SKM-1 treated with dmso at 0.1 percent for 144 hours (cell line): ENCODE measurements around the gene INPP5F.

Experiments
- DNase-seq: peaks from one replicate; lab custom pipeline; 2025; ENCODE audit not compliant: unreplicated experiment; lab: John Stamatoyannopoulos, UW

The INPP5F gene

GRCh38 chr10:119807960-119808697, 82.3 kb downstream of the INPP5F start:
- peak; percentile 23 for DNase-seq

GRCh38 chr10:119811122-119811521, 85.3 kb downstream of the INPP5F start:
- no peak for DNase-seq

- DNase-seq, result no peak
These were observed 86.8 kb downstream of the INPP5F start for GRCh38 chr10:119812684-119813083.

DNA sequence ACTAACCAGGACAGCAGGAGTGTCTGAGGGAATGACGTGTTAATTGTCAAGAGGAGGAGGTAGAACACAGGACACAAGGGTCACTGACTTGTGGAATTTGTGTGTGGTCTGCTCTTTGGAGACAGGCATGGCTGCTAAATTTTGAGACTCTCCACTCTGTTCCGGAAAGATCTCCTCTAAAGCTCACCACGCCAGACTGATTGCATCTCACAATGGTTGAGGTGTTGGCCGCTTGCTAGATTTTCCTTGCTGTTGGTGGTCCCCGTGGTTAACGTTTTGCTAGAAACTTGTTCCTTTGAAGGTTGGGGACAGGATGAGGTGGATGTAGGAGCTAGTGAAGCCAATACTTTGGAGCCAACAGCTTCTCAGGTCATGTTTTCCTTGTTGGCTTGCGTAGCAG, 89.8 kb downstream of the INPP5F start:
- DNase-seq, result no peak

DNA sequence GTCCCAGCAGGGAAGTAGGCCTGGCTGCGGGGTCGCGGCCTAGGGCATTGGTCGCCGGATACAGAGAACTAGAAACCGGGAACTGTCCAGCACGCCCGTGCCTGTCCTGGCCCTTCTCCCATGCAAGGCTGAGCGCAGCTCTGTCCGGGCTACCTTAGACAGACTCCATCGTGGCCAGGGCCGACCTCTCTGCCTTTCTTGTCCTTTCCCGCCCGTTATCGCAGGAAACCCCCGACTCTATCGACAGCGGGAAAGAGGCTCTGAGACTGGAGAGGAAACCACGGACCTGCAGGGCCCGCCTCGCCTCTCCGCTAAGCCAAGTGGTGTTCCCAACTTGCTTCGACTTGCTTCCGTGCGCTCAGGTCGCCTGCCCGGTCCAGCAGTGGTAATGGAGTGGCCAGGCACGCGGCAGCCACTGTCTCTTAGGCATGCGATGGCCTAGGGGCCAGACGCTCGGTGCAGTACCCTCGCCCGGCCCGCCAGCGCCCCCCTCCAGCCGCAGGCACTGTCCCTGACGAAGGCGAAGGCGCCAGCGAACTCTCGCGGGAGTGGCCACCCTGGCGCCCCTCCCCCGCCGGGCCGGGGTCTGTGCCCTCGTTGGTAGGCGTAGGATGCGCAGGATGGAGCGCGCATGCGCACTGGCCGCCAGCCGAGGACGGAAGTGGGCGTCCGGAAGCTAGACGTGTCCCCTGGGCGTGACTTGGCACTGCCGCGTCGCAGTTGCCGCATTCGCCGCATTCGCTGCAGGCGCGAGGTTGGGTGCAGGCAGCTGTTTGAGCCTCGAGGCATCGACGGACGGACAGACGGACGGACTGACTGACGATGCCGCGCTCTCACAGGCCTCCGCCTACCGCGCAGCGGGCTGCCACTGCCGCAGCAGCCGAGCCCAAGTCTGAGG, 92.4 kb downstream of the INPP5F start:
- DNase-seq, result no peak

DNA sequence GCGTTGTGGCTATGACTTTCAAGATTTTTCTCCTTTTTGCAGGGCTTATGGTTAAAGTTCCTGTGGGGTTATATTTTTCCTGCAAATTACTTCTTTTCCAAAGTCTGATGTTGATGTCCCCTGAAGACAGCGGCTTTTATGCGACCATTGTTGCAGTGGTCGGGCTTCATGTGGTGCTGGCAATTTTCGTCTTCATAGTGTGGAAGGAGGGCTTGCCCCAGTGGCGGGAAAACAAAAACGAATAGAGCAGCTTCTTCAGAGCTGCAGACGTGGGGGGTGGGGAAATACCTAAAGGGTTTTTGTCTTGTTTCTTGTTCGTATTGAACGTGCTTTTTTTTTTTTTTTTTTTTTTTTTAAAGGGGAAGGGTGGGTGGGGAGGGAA, 93.0 kb downstream of the INPP5F start:
- no peak for DNase-seq

DNA sequence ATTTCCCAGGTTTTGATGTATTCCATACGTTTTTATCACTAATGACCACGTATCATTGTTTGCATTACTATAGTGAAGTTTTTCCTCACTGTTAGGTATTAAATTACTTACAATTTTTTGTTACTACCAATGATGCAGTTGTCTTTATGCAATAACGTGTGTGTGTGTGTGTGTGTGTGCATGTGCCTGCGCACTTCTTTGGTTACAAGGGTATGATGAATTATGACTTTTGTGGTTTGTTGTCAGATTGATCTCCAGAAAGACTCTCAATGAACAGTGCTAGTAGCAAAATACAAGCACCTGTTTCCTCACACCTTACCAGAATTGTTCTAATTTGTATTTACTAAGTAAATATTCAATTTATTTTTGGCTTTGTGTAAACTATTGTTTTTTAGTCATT, 95.3 kb downstream of the INPP5F start:
- DNase-seq, result no peak

DNA sequence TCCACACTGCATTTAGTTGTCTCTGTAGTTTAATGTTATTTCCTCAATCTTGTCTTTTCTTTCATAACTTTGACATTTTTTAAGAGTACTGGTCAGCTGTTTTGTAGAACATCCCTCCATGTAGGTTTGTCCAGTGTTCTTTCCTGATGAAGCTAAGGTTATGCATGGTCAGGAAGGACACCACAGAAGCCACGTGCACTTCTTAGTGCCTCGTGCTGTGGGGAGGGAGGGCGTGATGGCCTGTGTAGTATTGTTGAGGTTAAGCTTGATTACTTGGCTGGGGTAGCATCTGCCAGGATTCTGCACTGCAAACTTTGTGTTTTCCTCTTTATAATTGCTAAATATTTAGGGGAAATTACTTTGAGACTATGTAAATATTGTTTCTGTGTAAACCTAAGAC, 98.4 kb downstream of the INPP5F start:
- no peak for DNase-seq

- no peak for DNase-seq
These were observed 100.9 kb downstream of the INPP5F start for GRCh38 chr10:119826771-119827170.

- no peak for DNase-seq
These were observed 101.6 kb downstream of the INPP5F start for GRCh38 chr10:119827430-119827829.

DNA sequence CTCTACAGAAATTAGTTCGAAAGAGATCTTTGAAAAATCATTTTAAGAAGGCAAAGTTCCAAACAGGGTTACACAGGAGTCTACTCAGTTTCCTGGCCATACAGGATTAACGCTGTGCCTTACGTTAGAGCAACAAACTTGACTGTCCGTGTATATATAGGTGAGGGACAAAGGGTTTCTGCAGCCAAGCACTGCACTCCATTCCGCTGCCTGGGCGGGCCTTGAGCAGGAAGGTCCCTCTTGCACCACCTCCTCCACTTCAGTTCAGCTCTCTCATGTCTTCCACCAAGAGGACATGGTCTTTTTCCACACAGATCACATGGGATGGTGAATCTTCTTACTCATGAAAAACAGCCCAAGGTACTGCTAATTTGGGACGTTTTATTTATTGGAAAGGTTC, 103.6 kb downstream of the INPP5F start:
- no peak for DNase-seq

- DNase-seq, result no peak
These were observed 105.0 kb downstream of the INPP5F start for GRCh38 chr10:119830851-119831250.

DNA sequence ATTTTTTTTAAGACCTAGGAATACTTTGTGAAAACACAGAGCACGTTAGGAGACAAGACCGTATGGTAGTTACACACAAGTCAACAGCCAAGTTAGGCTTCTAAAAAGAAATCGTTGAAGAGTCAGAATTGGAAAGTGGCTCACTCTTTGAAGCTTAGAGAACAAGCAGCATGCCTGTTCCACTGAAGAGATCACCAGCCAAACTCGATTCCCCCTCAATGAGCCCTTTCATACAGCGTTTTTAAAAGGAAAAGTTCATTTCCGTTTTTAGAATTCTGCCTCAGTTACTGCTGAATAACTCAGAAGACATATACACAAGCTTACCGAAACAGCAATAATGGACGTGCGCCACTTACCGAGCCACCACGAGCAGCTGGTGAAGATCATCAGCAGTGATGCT, 105.8 kb downstream of the INPP5F start:
- no peak for DNase-seq

DNA sequence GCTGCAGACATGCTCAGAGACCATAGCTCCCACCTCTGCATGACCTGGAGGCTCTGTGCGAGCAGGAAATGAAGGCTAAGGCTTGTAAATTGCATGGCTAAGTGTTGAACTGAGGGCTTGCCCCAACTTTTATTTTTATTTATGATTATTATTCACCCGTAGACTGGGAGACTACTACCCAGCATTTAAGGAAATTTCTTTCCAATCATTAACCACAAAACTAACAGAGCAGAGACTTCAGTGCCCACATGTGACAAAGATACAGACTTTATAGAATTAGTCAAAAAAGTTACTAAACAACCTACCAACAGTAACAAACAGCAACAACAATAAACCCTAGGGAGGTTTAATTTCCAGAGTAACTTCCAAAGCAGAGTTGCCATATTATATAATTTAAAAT, 107.1 kb downstream of the INPP5F start:
- no peak for DNase-seq

DNA sequence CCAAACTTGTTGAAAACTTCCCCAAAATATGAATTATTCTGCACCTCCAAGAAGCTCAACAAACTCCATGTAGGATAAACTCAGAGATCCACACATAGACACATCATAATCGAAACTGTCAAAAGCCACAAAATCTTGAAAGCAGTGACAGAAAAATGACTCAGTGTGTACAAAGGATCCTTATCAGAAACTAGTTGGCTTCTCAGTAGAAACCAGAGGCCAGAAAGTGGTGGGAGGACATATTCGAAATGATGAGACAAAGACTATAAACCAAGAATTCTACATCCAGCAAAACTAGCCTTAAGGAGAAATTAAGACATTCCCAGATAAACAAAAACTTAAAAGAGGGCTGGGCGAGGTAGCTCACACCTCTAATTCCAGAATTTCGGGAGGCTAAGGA, 108.3 kb downstream of the INPP5F start:
- DNase-seq, result no peak

GRCh38 chr10:119845656-119846055, 119.8 kb downstream of the INPP5F start:
- no peak for DNase-seq

DNA sequence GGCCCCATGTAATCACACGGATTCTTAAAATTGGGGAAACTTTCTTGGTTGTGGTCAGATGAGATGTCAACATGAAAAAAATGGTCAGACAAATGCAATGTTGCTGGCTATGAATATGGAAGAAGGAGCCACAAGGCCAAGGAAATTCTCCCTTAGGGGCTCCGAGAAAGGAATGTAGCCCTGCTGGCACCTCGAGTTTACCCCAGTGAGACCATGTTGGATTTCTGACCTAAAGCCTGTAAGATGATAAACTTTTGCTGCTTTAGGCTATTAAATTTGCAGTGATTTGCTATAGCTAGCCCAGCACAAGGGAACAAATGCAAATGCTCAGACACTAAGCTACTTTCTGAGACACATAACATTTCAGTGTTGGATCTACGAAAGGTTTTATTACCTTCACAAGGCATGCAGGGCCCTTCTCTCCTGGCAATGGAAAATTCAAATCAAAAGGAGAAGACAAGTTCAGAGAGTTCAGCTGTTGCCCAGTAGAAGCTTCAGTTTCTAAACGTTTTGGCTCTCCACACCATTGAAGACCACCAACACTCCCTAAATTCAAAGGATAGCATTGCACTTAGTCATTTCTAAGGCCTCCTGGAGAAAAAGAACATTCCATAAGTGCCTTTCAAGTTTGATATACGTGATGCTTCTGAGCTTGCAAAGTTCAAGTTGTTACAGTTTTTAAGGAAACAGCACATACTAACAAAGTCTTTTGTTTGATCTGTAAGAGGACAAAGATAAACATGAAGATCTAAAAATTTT, 123.4 kb downstream of the INPP5F start:
- no peak for DNase-seq

GRCh38 chr10:119849944-119850343, 124.1 kb downstream of the INPP5F start:
- DNase-seq, result no peak

DNA sequence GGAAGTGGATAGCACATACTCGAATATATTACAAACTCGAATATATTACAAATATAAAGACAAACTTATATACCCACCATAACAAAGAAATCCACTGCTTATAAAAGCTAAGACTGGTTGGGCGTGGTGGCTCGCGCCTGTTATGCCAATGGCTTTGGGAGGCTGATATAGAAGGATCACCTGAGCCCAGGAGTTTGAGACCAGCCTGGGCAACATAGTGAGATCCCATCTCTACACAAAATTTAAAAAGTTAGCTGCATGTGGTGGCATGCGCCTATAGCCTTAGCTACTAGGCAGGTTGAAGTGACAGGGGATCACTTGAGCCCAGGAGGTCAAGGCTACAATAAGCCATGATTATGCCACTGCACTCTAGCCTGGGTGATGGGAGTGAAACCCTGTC, 126.4 kb downstream of the INPP5F start:
- DNase-seq, result no peak

DNA sequence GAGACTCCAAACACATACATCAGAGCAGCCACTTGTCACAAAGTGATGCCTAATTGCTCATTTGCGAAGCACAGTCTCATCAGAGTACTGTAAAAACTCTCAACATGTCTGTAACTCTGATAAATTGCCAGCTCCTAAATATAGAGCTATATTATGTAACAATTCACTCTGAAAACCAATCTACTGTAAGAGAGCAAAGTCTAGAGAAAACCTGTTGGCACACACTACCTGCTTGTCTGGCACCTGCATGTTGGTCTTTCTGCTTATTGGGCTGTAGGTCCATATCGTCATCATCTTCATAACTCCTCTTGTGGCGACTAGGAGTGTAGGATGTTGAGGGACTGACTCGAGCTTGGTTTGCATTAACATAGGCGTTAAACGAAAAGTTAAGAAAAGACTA, 127.0 kb downstream of the INPP5F start:
- DNase-seq, result no peak

- no peak for DNase-seq
These were observed 127.7 kb downstream of the INPP5F start for GRCh38 chr10:119853574-119853973.

- no peak for DNase-seq
These were observed 132.2 kb downstream of the INPP5F start for GRCh38 chr10:119858063-119858462.
